DOHH2 (cell line): ENCODE results near the gene BORCS8.

Experiments
- H3F3A ChIP-seq: fragments of 200-600 bp; sonication (generic), shearing (Covaris generic); 2 replicates; pipeline ENCODE4 v1.6.0; 2016; ENCODE audit warnings: antibody characterized with exemption, mild to moderate bottlenecking; ENCODE audit not compliant: control insufficient read depth, insufficient read depth
- H3K27ac ChIP-seq: fragments of 200-600 bp; sonication (generic); 2 replicates; pipeline ENCODE4 v1.5.1; 2014; ENCODE audit warnings: low read depth, mild to moderate bottlenecking, low read length, moderate library complexity
- H3K27me3 ChIP-seq: fragments of 200-600 bp; sonication (generic); 2 replicates; pipeline ENCODE4 v1.6.1; 2014; ENCODE audit warnings: mild to moderate bottlenecking, low read length, mixed read lengths; ENCODE audit not compliant: control insufficient read depth
- H3K36me3 ChIP-seq: fragments of 200-600 bp; sonication (generic); 2 replicates; pipeline ENCODE4 v1.6.1; 2014; ENCODE audit warnings: mild to moderate bottlenecking, low read length, moderate library complexity, mixed read lengths; ENCODE audit not compliant: control insufficient read depth
- H3K4me1 ChIP-seq: fragments of 200-600 bp; sonication (generic); 2 replicates; pipeline ENCODE4 v1.6.1; 2014; ENCODE audit warnings: mild to moderate bottlenecking, low read length, mixed read lengths; ENCODE audit not compliant: control insufficient read depth
- H3K4me2 ChIP-seq: fragments of 200-600 bp; sonication (generic); 2 replicates; pipeline ENCODE4 v1.6.0; 2014; ENCODE audit warnings: mild to moderate bottlenecking, low read length, moderate library complexity
- H3K4me3 ChIP-seq: fragments of 200-600 bp; sonication (generic); 2 replicates; pipeline ENCODE4 v1.5.1; 2014; ENCODE audit warnings: mild to moderate bottlenecking, low read length, mixed read lengths
- H3K79me2 ChIP-seq: fragments of 200-600 bp; sonication (generic); 2 replicates; pipeline ENCODE4 v1.6.1; 2014; ENCODE audit warnings: mild to moderate bottlenecking, low read length, mixed read lengths; ENCODE audit not compliant: control insufficient read depth
- H3K9me2 ChIP-seq: fragments of 200-600 bp; sonication (generic); replicated peaks from 2 replicates; pipeline ENCODE4 v1.6.1; 2014; ENCODE audit warnings: mild to moderate bottlenecking, low read length, mixed read lengths; ENCODE audit not compliant: control insufficient read depth
- H3K9me3 ChIP-seq: fragments of 200-600 bp; sonication (generic); 2 replicates; pipeline ENCODE4 v1.6.1; 2014; ENCODE audit warnings: antibody characterized with exemption, low read length, mixed read lengths; ENCODE audit not compliant: control insufficient read depth, insufficient read depth
- H4K20me1 ChIP-seq: fragments of 200-600 bp; sonication (generic); 2 replicates; pipeline ENCODE4 v1.6.0; 2014; ENCODE audit warnings: low read depth, mild to moderate bottlenecking, antibody characterized with exemption, low read length, moderate library complexity; ENCODE audit not compliant: control insufficient read depth, insufficient read depth
- CTCF ChIP-seq: fragments of 200-600 bp; sonication (generic); IDR thresholded peaks from one replicate; pipeline ENCODE4 v1.5.1; 2014; ENCODE audit warnings: antibody characterized with exemption, mild to moderate bottlenecking, low read depth, low read length; ENCODE audit not compliant: poor library complexity, severe bottlenecking
- EZH2phosphoT487 ChIP-seq: fragments of 200-600 bp; sonication (generic); IDR thresholded peaks from 2 replicates; pipeline ENCODE4 v1.6.1; 2017; ENCODE audit warnings: borderline replicate concordance, mild to moderate bottlenecking, antibody characterized with exemption, low read length, moderate library complexity, mixed read lengths

BORCS8 gene

DNA sequence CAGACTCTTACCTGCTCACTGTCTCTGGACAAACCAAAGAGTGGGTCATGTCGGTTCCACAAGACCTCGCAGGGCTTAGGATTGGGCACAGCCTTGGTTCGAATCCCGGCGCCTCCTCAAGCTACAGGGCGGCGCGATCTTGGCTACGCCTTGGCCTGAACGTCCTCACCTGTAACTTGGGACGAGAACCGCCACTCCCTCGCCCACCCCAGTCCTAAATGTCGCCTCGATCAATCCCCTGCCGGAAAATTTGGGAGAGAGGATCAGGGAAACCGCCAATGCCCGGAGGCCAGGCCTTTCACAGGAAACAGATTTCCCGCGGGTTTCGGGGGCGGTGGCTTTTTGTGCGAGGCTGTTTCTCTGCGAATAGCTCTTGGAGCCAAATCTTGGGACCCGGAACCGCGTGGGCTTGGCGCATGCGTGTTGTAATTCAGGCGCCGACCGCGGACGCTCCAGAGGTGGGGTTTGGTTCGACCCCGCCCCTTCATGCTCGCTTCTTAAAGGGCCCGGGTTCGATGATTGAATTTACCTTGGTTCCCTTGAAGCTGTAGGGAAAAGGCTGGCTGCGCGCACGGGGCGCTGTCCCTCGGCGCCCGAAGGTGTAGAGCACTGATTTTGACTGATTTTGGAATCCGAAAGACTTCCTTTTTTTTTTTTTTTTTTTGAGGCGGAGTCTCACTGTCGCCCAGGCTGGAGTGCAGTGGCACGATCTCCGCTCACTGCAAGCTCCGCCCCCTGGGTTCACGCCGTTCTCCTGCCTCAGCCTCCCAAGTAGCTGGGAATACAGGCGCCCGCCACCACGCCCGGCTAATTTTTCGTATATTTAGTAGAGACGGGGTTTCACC is 11.3 kb upstream of the BORCS8 start, which contains the start of gene NR2C2AP:
NR2C2AP (minus strand) TSS at position 403 of the 845 bp plus-strand sequence; CDS start at position 49, 354 bp downstream.
- Histone ChIP-seq H4K20me1 (no peaks in the 10 kb centered on the region), H3K27ac (peak within 1 kb of the TSS; percentile 48), H3K4me3 (peak within 1 kb of the TSS; percentile 95), H3K9me2 (no peaks in the 10 kb centered on the region), H3K4me2 (peak within 1 kb of the TSS; percentile 100), H3K4me1 (peaks cover 16% of the 10 kb centered on the region), H3K9me3 (no peaks in the 10 kb centered on the region), H3K27me3 (no peaks in the 10 kb centered on the region), H3K79me2 (peaks cover 20% of the 10 kb centered on the region), H3F3A (peaks cover 3% of the 10 kb centered on the region; the same call in 1 of the 2 replicates), H3K36me3 (peaks cover 33% of the 10 kb centered on the region)
- TF ChIP-seq EZH2phosphoT487 = no peak
- TF ChIP-seq CTCF = no peak

GRCh38 chr19:19202707-19203011 is 10.7 kb upstream of the BORCS8 start:
- no peaks in the 10 kb centered on the region for H3K9me3 ChIP-seq
- H3K79me2 ChIP-seq = peaks cover 20% of the 10 kb centered on the region
- H3K27ac ChIP-seq = peak overlapping the region; percentile 48
- no peak for TF ChIP-seq CTCF
- no peak for TF ChIP-seq EZH2phosphoT487
- H3K4me3 ChIP-seq = peak overlapping the region; percentile 95
- no peaks in the 10 kb centered on the region for H3K27me3 ChIP-seq
- peak overlapping the region; percentile 100 for H3K4me2 ChIP-seq
- H3K9me2 ChIP-seq = no peaks in the 10 kb centered on the region
- peaks cover 37% of the 10 kb centered on the region for H3K36me3 ChIP-seq
- H4K20me1 ChIP-seq = no peaks in the 10 kb centered on the region
- H3K4me1 ChIP-seq = peaks cover 16% of the 10 kb centered on the region
- peaks cover 3% of the 10 kb centered on the region; the same call in 1 of the 2 replicates for H3F3A ChIP-seq

GRCh38 chr19:19201697-19202630 is 10.0 kb upstream of the BORCS8 start:
- Histone ChIP-seq H3K9me3 (no peaks in the 10 kb centered on the region), H3K27ac (peak overlapping the region; percentile 48), H4K20me1 (no peaks in the 10 kb centered on the region)

More at GRCh38 chr19:19201697-19202630, 10.0 kb upstream of the BORCS8 start:
- peaks cover 3% of the 10 kb centered on the region; the same call in 1 of the 2 replicates for H3F3A ChIP-seq
- no peaks in the 10 kb centered on the region for H3K9me2 ChIP-seq
- peak overlapping the region; percentile 95 for H3K4me3 ChIP-seq
- H3K79me2 ChIP-seq = peaks cover 20% of the 10 kb centered on the region
- H3K27me3 ChIP-seq = no peaks in the 10 kb centered on the region
- no peak for TF ChIP-seq CTCF
- no peak for TF ChIP-seq EZH2phosphoT487
- peak overlapping the region; percentile 100 for H3K4me2 ChIP-seq
- peaks cover 16% of the 10 kb centered on the region for H3K4me1 ChIP-seq
- H3K36me3 ChIP-seq = peaks cover 42% of the 10 kb centered on the region
